Left lung (tissue), 10 donors: ENCODE results near the gene SUDS3. TPM values are rescaled to one million over a fixed set of nuclear protein-coding genes. Genes with fewer than 3 reads are reported as not detected.

Experiments used
- ATAC-seq: fragments of 200-7000 bp; cut with Tn5 transposase; one replicate; pipeline ENCODE4 v1.9.1; 2020; ENCODE audit warnings: moderate library complexity
- DNase-seq, 4 donors: peaks; one replicate each; pipeline ENCODE4 v3.0.0-alpha.2; 2013 to 2020
- H3K27ac ChIP-seq, 2 donors: fragments of 200-600 bp; sonication (generic) in 1 of 2; one replicate each; pipeline versions ENCODE4 v1.5.0 to v1.8.0; 2020 to 2021
- H3K27me3 ChIP-seq, 2 donors: fragments of 200-600 bp; sonication (generic) in 1 of 2; one replicate each; pipeline versions ENCODE4 v1.5.0 to v1.8.0; 2020 to 2021
- H3K36me3 ChIP-seq, 2 donors: fragments of 200-600 bp; sonication (generic) in 1 of 2; one replicate each; pipeline versions ENCODE4 v1.5.0 to v1.8.0; 2020 to 2021
- H3K4me1 ChIP-seq, 2 donors: fragments of 200-600 bp; one replicate each; pipeline ENCODE4 v1.8.0; 2021
- H3K4me3 ChIP-seq, 2 donors: fragments of 200-600 bp; sonication (generic) in 1 of 2; one replicate each; pipeline versions ENCODE4 v1.5.0 to v1.8.0; 2020 to 2021; ENCODE audit warnings: mild to moderate bottlenecking in 1 of 2
- H3K9me3 ChIP-seq, 2 donors: fragments of 200-600 bp; sonication (generic) in 1 of 2; one replicate each; pipeline versions ENCODE4 v1.5.0 to v1.8.0; 2020 to 2021
- intact Hi-C, 2 donors: fragments of 100-400 bp; cut with DNase I; formaldehyde crosslinking; loops; one replicate each; pipeline versions ENCODE4 v1.11.2 to v1.14.2; 2022
- polyA plus RNA-seq, 6 donors: library from polyadenylated mRNA; unstranded; fragments of 120-200 nt; gene quantifications; one replicate each; pipeline ENCODE4 v1.2.1, GENCODE V29; 2013; ENCODE audit not compliant: insufficient read length in 6 of 6
- total RNA-seq, 2 donors: library from RNA; stranded (reverse); fragmentation: NEBNext Ultra II Directional; extraction: Animal tissue kit (Norgen Biotek cat#: 25700); gene quantifications; one replicate each; pipeline ENCODE4 v1.2.1, GENCODE V29; 2021
- TF ChIP-seq, protein P1 (sequence below), 2 donors: fragments of 200-600 bp; sonication (generic) in 1 of 2; IDR thresholded peaks; one replicate each; pipeline versions ENCODE4 v1.5.0 to v1.8.0; 2021; ENCODE audit warnings: antibody characterized with exemption in 2 of 2
- donor health status: DM: no; HTN: yes; CAD: no.
- donor health status: DM: no; HTN: no; CAD: no.

The SUDS3 gene
- total and polyA plus RNA-seq, 8 donors: 23.6 to 60.8 (median 51.6) TPM

DNA sequence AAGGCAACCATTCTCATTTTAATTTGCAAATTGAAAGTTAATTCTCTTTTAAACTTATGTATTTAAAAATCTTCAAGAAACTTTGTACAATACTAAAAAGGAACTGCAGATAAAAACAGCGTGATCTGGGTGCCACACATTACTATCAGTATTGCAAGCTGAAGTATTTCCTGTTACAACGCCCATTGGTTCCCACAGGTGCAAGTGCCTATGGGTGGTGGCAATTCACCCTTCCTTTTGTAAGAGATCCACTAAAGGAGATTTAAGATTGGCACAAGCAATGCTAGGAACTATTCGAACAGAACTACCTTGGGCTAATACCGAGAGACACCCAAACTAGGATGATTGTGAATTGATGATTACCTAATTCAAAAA, 16.8 kb upstream of the SUDS3 start:
- H3K9me3 ChIP-seq: no peaks in the 10 kb centered on the region
- TF ChIP-seq, protein P1, sequence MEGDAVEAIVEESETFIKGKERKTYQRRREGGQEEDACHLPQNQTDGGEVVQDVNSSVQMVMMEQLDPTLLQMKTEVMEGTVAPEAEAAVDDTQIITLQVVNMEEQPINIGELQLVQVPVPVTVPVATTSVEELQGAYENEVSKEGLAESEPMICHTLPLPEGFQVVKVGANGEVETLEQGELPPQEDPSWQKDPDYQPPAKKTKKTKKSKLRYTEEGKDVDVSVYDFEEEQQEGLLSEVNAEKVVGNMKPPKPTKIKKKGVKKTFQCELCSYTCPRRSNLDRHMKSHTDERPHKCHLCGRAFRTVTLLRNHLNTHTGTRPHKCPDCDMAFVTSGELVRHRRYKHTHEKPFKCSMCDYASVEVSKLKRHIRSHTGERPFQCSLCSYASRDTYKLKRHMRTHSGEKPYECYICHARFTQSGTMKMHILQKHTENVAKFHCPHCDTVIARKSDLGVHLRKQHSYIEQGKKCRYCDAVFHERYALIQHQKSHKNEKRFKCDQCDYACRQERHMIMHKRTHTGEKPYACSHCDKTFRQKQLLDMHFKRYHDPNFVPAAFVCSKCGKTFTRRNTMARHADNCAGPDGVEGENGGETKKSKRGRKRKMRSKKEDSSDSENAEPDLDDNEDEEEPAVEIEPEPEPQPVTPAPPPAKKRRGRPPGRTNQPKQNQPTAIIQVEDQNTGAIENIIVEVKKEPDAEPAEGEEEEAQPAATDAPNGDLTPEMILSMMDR (IDR thresholded peaks at IDR 0.05): no peak
- H3K36me3 ChIP-seq: no peaks in the 10 kb centered on the region
- no peak for DNase-seq
- peak; percentile 69 for ATAC-seq
- no peaks in the 10 kb centered on the region for H3K27me3 ChIP-seq
- intact Hi-C loops: no loop called here
- peak overlapping the region; percentile 82 to 84 for H3K27ac ChIP-seq
- H3K4me1 ChIP-seq: peaks cover 11 to 89% of the 10 kb centered on the region in 2 donors
- peak overlapping the region; percentile 10 to 32 for H3K4me3 ChIP-seq

DNA sequence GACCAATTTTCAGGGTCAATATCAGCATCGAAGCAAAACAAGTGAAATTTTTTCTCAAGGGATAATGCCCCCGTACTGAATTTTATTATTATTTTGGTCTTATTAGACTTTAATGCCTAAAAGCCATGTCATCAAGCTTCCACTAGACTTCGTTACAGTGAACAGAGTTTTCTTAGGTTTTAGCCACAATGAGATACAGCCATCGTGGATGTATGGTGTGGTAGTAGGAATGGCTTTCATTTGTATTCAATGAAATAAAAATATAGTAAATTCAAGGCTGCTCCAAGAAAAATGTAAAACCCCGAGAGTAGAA, 15.3 kb upstream of the SUDS3 start:
- H3K27ac ChIP-seq: peak overlapping the region in 1 of 2 donors; percentile 7
- H3K4me1 ChIP-seq: peaks cover 11 to 89% of the 10 kb centered on the region in 2 donors
- no peaks in the 10 kb centered on the region for H3K36me3 ChIP-seq
- DNase-seq (no peak), ATAC-seq (no peak)
- TF ChIP-seq, protein P1 (IDR thresholded peaks at IDR 0.05): no peak
- no peaks in the 10 kb centered on the region for H3K9me3 ChIP-seq
- intact Hi-C loops: no loop called here
- no peaks in the 10 kb centered on the region for H3K27me3 ChIP-seq
- no peak overlapping the region for H3K4me3 ChIP-seq

DNA sequence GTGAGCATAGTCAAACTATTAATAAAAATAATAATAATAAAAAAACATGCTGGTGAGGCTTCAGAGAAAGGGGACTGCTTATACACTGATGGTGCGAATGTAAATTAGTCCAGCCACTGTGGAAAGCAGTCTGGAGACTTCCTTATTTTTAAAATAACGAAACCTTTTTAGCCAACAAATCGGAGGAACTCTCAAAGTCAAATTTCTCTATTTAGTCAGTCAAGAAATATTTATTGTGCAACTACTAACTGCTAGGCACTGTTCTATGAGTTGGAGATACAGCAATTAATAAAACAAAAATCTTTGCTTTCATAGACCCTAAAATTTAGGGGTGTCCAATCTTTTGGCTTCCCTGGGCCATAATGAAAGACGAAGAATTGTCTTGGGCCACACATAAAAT, 14.5 kb upstream of the SUDS3 start:
- H3K27ac ChIP-seq: peak overlapping the region in 1 of 2 donors; percentile 35
- H3K36me3 ChIP-seq: no peaks in the 10 kb centered on the region
- TF ChIP-seq, protein P1 (IDR thresholded peaks at IDR 0.05): no peak
- no peaks in the 10 kb centered on the region for H3K27me3 ChIP-seq
- H3K4me3 ChIP-seq: no peak overlapping the region
- DNase-seq (no peak), ATAC-seq (no peak)
- intact Hi-C loops: no loop called here
- H3K4me1 ChIP-seq: peaks cover 8 to 81% of the 10 kb centered on the region in 2 donors
- H3K9me3 ChIP-seq: no peaks in the 10 kb centered on the region

GRCh38 chr12:118368821-118369220, 7.5 kb upstream of the SUDS3 start:
- DNase-seq (no peak), ATAC-seq (no peak)
- Histone ChIP-seq H3K27ac (no peak overlapping the region), H3K27me3 (no peaks in the 10 kb centered on the region), H3K9me3 (no peaks in the 10 kb centered on the region), H3K4me1 (peaks cover 4 to 48% of the 10 kb centered on the region in 2 donors), H3K36me3 (no peaks in the 10 kb centered on the region), H3K4me3 (no peak overlapping the region)
- TF ChIP-seq, protein P1 (IDR thresholded peaks at IDR 0.05): no peak
- intact Hi-C loops: no loop called here

- DNase-seq (no peak), ATAC-seq (no peak)
- H3K27ac ChIP-seq: no peak overlapping the region
- no peaks in the 10 kb centered on the region for H3K36me3 ChIP-seq
- H3K4me3 ChIP-seq: peak overlapping the region in 1 of 2 donors; percentile 82
- peaks cover 4 to 50% of the 10 kb centered on the region in 2 donors for H3K4me1 ChIP-seq
- TF ChIP-seq, protein P1 (IDR thresholded peaks at IDR 0.05): no peak
- no peaks in the 10 kb centered on the region for H3K9me3 ChIP-seq
- no peaks in the 10 kb centered on the region for H3K27me3 ChIP-seq
- intact Hi-C loops: no loop called here
Observed at GRCh38 chr12:118370601-118371000, 5.8 kb upstream of the SUDS3 start.
